Measurements from ENCODE around the gene AGER. TPM values are rescaled to one million over a fixed set of nuclear protein-coding genes. Genes with fewer than 3 reads are reported as not detected.

AGER gene
- total and polyA plus RNA-seq, 9 of the 15 experiments (the other 6 are each of a cell fraction or from before 2014, with no cell fraction given), result 1.2 to 11.5 (median 4.1) TPM

DNA sequence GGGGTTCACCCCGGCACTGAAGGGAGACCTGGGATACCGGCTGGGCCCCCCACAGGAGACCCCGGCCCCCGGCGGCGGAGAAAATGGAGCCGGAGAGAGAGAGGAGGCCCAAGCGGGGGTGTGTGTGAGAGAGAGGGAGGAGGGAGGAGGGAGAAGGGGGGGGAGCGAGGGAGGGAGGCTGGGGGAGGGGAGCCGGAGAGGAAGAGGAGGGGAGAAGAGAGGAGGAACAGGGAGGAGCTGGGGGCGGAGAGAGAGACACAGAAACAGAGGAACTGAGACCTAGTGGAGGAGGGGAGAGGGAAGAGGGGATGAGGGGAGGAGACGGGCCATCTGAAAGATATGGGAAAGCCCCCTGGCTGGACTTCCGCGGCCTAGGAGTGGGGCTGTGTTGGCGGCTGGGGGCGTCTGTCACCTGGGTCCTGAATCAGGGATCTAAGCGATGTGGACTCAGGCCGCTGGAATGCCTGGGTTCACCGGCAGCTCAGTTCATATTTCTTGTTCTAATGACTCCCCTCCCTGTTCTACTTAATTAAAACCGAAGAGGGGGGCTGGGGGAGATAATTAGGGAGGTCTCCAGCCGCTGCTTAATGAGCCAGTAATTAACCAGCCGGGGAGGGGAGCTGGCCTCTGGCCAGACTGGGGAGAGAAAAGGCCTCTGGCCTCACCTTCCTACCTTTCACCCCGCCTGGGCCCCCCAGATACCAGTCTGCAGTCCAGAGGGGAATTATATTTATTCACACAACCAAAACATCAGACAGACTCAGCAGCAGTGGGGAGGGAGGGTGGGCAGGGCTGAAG is 6.2 kb upstream of the AGER start, which contains the start of gene PBX2 (continued):
- TF ChIP-seq, protein P1, sequence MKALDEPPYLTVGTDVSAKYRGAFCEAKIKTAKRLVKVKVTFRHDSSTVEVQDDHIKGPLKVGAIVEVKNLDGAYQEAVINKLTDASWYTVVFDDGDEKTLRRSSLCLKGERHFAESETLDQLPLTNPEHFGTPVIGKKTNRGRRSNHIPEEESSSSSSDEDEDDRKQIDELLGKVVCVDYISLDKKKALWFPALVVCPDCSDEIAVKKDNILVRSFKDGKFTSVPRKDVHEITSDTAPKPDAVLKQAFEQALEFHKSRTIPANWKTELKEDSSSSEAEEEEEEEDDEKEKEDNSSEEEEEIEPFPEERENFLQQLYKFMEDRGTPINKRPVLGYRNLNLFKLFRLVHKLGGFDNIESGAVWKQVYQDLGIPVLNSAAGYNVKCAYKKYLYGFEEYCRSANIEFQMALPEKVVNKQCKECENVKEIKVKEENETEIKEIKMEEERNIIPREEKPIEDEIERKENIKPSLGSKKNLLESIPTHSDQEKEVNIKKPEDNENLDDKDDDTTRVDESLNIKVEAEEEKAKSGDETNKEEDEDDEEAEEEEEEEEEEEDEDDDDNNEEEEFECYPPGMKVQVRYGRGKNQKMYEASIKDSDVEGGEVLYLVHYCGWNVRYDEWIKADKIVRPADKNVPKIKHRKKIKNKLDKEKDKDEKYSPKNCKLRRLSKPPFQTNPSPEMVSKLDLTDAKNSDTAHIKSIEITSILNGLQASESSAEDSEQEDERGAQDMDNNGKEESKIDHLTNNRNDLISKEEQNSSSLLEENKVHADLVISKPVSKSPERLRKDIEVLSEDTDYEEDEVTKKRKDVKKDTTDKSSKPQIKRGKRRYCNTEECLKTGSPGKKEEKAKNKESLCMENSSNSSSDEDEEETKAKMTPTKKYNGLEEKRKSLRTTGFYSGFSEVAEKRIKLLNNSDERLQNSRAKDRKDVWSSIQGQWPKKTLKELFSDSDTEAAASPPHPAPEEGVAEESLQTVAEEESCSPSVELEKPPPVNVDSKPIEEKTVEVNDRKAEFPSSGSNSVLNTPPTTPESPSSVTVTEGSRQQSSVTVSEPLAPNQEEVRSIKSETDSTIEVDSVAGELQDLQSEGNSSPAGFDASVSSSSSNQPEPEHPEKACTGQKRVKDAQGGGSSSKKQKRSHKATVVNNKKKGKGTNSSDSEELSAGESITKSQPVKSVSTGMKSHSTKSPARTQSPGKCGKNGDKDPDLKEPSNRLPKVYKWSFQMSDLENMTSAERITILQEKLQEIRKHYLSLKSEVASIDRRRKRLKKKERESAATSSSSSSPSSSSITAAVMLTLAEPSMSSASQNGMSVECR (CRISPR knock-in tag; IDR thresholded peaks at IDR 0.05), result no peak
- TF ChIP-seq JUND (IDR thresholded peaks at IDR 0.05; ENCODE audit: borderline replicate concordance, low read depth, low read length) (no peak; the same call in 1 of the 2 replicates), JUND (tag; IDR thresholded peaks at IDR 0.05; ENCODE audit: borderline replicate concordance, low read depth, low read length) (no peak; the same call in 2 of the 3 replicates), ZNF324 (CRISPR knock-in tag; IDR thresholded peaks at IDR 0.05) (no peak), ZNF217 (CRISPR knock-in tag; IDR thresholded peaks at IDR 0.05) (no peak), TOE1 (IDR thresholded peaks at IDR 0.05; ENCODE audit: borderline replicate concordance) (peak; percentile 89), TOE1 (CRISPR knock-in tag; IDR thresholded peaks at IDR 0.05; ENCODE audit: borderline replicate concordance, low read depth) (no peak), MEIS2 (IDR thresholded peaks at IDR 0.05; ENCODE audit: partially characterized antibody) (no peak), TAL1 (IDR thresholded peaks at IDR 0.05) (no peak), ZBTB1 (CRISPR knock-in tag; IDR thresholded peaks at IDR 0.05; ENCODE audit: borderline replicate concordance, low read depth) (no peak), MCM2 (IDR thresholded peaks at IDR 0.05; ENCODE audit: low read depth) (no peak), ZBTB7A (IDR thresholded peaks at IDR 0.05; ENCODE audit: borderline replicate concordance, control insufficient read depth, low read depth, low read length) (peak; percentile 98), ARNT (IDR thresholded peaks at IDR 0.05) (peak; percentile 31 to 70; a peak in 1 of 4 replicates), SREBF1 (IDR thresholded peaks at IDR 0.05; ENCODE audit: borderline replicate concordance, low read depth, low read length) (no peak), SIN3A (IDR thresholded peaks at IDR 0.05; ENCODE audit: borderline replicate concordance in 2 of 2, control insufficient read depth in 1 of 2, low read depth in 2 of 2, low read length in 2 of 2) (peak in 1 of 2 experiments; percentile 54; a peak in 2 of 4 replicates)
- TF ChIP-seq, protein P2, sequence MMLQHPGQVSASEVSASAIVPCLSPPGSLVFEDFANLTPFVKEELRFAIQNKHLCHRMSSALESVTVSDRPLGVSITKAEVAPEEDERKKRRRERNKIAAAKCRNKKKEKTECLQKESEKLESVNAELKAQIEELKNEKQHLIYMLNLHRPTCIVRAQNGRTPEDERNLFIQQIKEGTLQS (IDR thresholded peaks at IDR 0.05), result no peak
- TF ChIP-seq, protein P2 (CRISPR knock-in tag; conservative IDR thresholded peaks at IDR 0.05), result no peak
- TF ChIP-seq, protein P3, sequence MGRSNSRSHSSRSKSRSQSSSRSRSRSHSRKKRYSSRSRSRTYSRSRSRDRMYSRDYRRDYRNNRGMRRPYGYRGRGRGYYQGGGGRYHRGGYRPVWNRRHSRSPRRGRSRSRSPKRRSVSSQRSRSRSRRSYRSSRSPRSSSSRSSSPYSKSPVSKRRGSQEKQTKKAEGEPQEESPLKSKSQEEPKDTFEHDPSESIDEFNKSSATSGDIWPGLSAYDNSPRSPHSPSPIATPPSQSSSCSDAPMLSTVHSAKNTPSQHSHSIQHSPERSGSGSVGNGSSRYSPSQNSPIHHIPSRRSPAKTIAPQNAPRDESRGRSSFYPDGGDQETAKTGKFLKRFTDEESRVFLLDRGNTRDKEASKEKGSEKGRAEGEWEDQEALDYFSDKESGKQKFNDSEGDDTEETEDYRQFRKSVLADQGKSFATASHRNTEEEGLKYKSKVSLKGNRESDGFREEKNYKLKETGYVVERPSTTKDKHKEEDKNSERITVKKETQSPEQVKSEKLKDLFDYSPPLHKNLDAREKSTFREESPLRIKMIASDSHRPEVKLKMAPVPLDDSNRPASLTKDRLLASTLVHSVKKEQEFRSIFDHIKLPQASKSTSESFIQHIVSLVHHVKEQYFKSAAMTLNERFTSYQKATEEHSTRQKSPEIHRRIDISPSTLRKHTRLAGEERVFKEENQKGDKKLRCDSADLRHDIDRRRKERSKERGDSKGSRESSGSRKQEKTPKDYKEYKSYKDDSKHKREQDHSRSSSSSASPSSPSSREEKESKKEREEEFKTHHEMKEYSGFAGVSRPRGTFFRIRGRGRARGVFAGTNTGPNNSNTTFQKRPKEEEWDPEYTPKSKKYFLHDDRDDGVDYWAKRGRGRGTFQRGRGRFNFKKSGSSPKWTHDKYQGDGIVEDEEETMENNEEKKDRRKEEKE (IDR thresholded peaks at IDR 0.05; ENCODE audit: borderline replicate concordance in 1 of 2, control insufficient read depth in 1 of 2, low read depth in 2 of 2, low read length in 1 of 2), result no peak
